Gastrocnemius medialis (tissue), 4 donors: ENCODE measurements around the gene CD79A.

Experiments
- POLR2A ChIP-seq, 2 donors: fragments of 450-650 bp; IDR thresholded peaks; one replicate each; pipeline ENCODE4 v1.6.1; 2017; ENCODE audit warnings: antibody characterized with exemption in 2 of 2, mild to moderate bottlenecking in 2 of 2, moderate library complexity in 2 of 2
- TF ChIP-seq, protein P1 (sequence below), 5 experiments: fragments of 450-650 bp in 3 of 5; fragments of 200-600 bp in 2 of 5; sonication (generic) in 2 of 5; IDR thresholded peaks in 4 of 5; conservative IDR thresholded peaks in 1 of 5; 1 replicate in 4 of 5; 2 replicates in 1 of 5; pipeline ENCODE4 v1.5.1; 2016 to 2019; ENCODE audit warnings: antibody characterized with exemption in 5 of 5, mild to moderate bottlenecking in 3 of 5, moderate library complexity in 3 of 5

- TF ChIP-seq, protein P1, sequence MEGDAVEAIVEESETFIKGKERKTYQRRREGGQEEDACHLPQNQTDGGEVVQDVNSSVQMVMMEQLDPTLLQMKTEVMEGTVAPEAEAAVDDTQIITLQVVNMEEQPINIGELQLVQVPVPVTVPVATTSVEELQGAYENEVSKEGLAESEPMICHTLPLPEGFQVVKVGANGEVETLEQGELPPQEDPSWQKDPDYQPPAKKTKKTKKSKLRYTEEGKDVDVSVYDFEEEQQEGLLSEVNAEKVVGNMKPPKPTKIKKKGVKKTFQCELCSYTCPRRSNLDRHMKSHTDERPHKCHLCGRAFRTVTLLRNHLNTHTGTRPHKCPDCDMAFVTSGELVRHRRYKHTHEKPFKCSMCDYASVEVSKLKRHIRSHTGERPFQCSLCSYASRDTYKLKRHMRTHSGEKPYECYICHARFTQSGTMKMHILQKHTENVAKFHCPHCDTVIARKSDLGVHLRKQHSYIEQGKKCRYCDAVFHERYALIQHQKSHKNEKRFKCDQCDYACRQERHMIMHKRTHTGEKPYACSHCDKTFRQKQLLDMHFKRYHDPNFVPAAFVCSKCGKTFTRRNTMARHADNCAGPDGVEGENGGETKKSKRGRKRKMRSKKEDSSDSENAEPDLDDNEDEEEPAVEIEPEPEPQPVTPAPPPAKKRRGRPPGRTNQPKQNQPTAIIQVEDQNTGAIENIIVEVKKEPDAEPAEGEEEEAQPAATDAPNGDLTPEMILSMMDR (IDR thresholded peaks at IDR 0.05 in 4 of 5, conservative IDR thresholded peaks at IDR 0.05 in 1 of 5): no peak
- TF ChIP-seq POLR2A (IDR thresholded peaks at IDR 0.05): no peak
Measured at GRCh38 chr19:41918653-41919244, 41.7 kb downstream of the CD79A start.
